UCSD-AML1 (cell line): ENCODE measurements around the gene SEPTIN2.
"Not testable (repeated sequence)": the region's sequence is repeated elsewhere in the genome, so short reads cannot be mapped to it uniquely, and the experiment has no call there.

Source experiments
- DNase-seq: peaks from one replicate; lab custom pipeline; 2025; ENCODE audit not compliant: unreplicated experiment; lab: John Stamatoyannopoulos, UW

SEPTIN2 gene

GRCh38 chr2:241313543-241314095, 2.1 kb upstream of the SEPTIN2 start:
- no peak for DNase-seq

- no peak for DNase-seq
These were observed 1.3 kb upstream of the SEPTIN2 start for GRCh38 chr2:241314226-241315092.

- peak; percentile 99 for DNase-seq
These were observed 439 bp upstream of the SEPTIN2 start, which contains the start of gene HDLBP for GRCh38 chr2:241315093-241315878. Gene HDLBP (minus strand): TSS chr2:241315672. CDS start chr2:241266869, 48,803 bp downstream.

GRCh38 chr2:241316825-241317224, 1.1 kb downstream of the SEPTIN2 start:
- DNase-seq, result no peak

- DNase-seq, result no peak
These were observed 1.7 kb downstream of the SEPTIN2 start for GRCh38 chr2:241317391-241317790.

GRCh38 chr2:241318830-241319229, 3.1 kb downstream of the SEPTIN2 start:
- not testable (repeated sequence) for DNase-seq

GRCh38 chr2:241320394-241320793, 4.7 kb downstream of the SEPTIN2 start:
- no peak for DNase-seq

- no peak for DNase-seq
These were observed 5.3 kb downstream of the SEPTIN2 start for GRCh38 chr2:241321033-241321432.

- no peak for DNase-seq
These were observed 6.2 kb downstream of the SEPTIN2 start for GRCh38 chr2:241321886-241322285.

- DNase-seq, result no peak
These were observed 8.1 kb downstream of the SEPTIN2 start for GRCh38 chr2:241323778-241324177.

GRCh38 chr2:241324775-241325174, 9.1 kb downstream of the SEPTIN2 start:
- no peak for DNase-seq

GRCh38 chr2:241325257-241325656, 9.5 kb downstream of the SEPTIN2 start:
- no peak for DNase-seq

GRCh38 chr2:241329669-241330615, 14.2 kb downstream of the SEPTIN2 start:
- no peak for DNase-seq

GRCh38 chr2:241330616-241330981, 14.9 kb downstream of the SEPTIN2 start:
- DNase-seq, result no peak

GRCh38 chr2:241334813-241335212, 19.1 kb downstream of the SEPTIN2 start:
- no peak for DNase-seq

- no peak for DNase-seq
These were observed 24.3 kb downstream of the SEPTIN2 start for GRCh38 chr2:241339839-241340630.

GRCh38 chr2:241340631-241341163, 25.0 kb downstream of the SEPTIN2 start:
- DNase-seq, result no peak

GRCh38 chr2:241344925-241345651, 29.4 kb downstream of the SEPTIN2 start:
- DNase-seq, result no peak

- DNase-seq, result no peak
These were observed 34.2 kb downstream of the SEPTIN2 start for GRCh38 chr2:241349941-241350340.
